A673 (cell line): Measurements from ENCODE around the gene VWA8. TPM values are rescaled to one million over a fixed set of nuclear protein-coding genes. Genes with fewer than 3 reads are reported as not detected.

Source experiments
- BruUV-seq: library from RNA; stranded (reverse); fragments of 400-500 nt; replicated peaks from 2 replicates; lab custom pipeline; 2021; lab: Mats Ljungman, UMichigan
- CTCF ChIA-PET: fragments of 300-600 bp; sonication (Branson Sonifier 250); formaldehyde crosslinking; loops from one replicate; lab custom pipeline; 2022; ENCODE audit warnings: antibody characterized with exemption; lab: Charles Lee
- POLR2A ChIA-PET: fragments of 300-600 bp; sonication (Branson Sonifier 250); formaldehyde crosslinking; loops from one replicate; lab custom pipeline; 2022; ENCODE audit warnings: antibody characterized with exemption; ENCODE audit not compliant: low non-redundant PET; lab: Charles Lee
- DNase-seq: peaks from one replicate; pipeline ENCODE4 v3.0.0-alpha.2; 2015; ENCODE audit warnings: low spot score
- H3K27ac ChIP-seq: fragments of 200-600 bp; sonication (generic); 2 replicates; pipeline ENCODE4 v1.5.1; 2016; ENCODE audit warnings: mixed run types, low read depth, mild to moderate bottlenecking, mixed read lengths, antibody characterized with exemption, low read length; ENCODE audit not compliant: poor library complexity, severe bottlenecking
- H3K27me3 ChIP-seq: fragments of 200-600 bp; sonication (generic); replicated peaks from 2 replicates; pipeline ENCODE4 v1.6.1; 2017; ENCODE audit warnings: mixed run types, low read depth, mild to moderate bottlenecking, mixed read lengths, antibody characterized with exemption, low read length; ENCODE audit not compliant: insufficient read depth, poor library complexity
- H3K36me3 ChIP-seq: fragments of 200-600 bp; sonication (generic); 2 replicates; pipeline ENCODE4 v1.6.1; 2016; ENCODE audit warnings: mixed run types, mild to moderate bottlenecking, mixed read lengths, antibody characterized with exemption, low read length; ENCODE audit not compliant: insufficient read depth, poor library complexity, severe bottlenecking
- H3K4me1 ChIP-seq: fragments of 200-600 bp; sonication (generic); 2 replicates; pipeline ENCODE4 v1.6.1; 2017; ENCODE audit warnings: mixed run types, mild to moderate bottlenecking, mixed read lengths, antibody characterized with exemption, low read length; ENCODE audit not compliant: insufficient read depth, poor library complexity, severe bottlenecking
- H3K4me3 ChIP-seq: fragments of 200-600 bp; sonication (generic); 2 replicates; pipeline ENCODE4 v1.5.1; 2016; ENCODE audit warnings: low read depth, mixed run types, mild to moderate bottlenecking, mixed read lengths, low read length; ENCODE audit not compliant: poor library complexity, severe bottlenecking
- H3K9me3 ChIP-seq: fragments of 200-600 bp; sonication (generic); 2 replicates; pipeline ENCODE4 v1.6.1; 2016; ENCODE audit warnings: mixed run types, low read depth, mild to moderate bottlenecking, mixed read lengths, antibody characterized with exemption, low read length; ENCODE audit not compliant: poor library complexity, severe bottlenecking
- CTCF ChIP-seq: fragments of 300-800, 200-600 bp; sonication (generic); conservative IDR thresholded peaks from 2 replicates; pipeline ENCODE4 v1.5.1; 2017; ENCODE audit warnings: low read depth, mild to moderate bottlenecking, antibody characterized with exemption, low read length, moderate library complexity, mixed read lengths
- EZH2 ChIP-seq: fragments of 200-600 bp; sonication (generic); IDR thresholded peaks from 2 replicates; pipeline ENCODE4 v1.6.1; 2017; ENCODE audit warnings: borderline replicate concordance, low read depth, mild to moderate bottlenecking, mixed read lengths, antibody characterized with exemption, low read length; ENCODE audit not compliant: poor library complexity, severe bottlenecking
- intact Hi-C: fragments of 100-400 bp; cut with micrococcal nuclease; formaldehyde crosslinking; loops from one replicate; pipeline ENCODE4 v1.10.0; 2022; ENCODE audit not compliant: unreplicated experiment
- total RNA-seq: library from RNA; stranded (reverse); gene quantifications from 2 replicates; pipeline ENCODE4 v1.2.3, GENCODE V29; 2021

The VWA8 gene
- total RNA-seq, 1 experiment from 2014 or later: 18.5 TPM

- H3K27ac ChIP-seq: no peak overlapping the region
- CTCF ChIA-PET: no interaction called here
- intact Hi-C loops: no loop called here
- no peaks in the 10 kb centered on the region for H3K9me3 ChIP-seq
- no TSS peak for BruUV-seq
- H3K4me3 ChIP-seq: no peak overlapping the region
- TF ChIP-seq CTCF: no peak
- H3K36me3 ChIP-seq: no peaks in the 10 kb centered on the region
- peaks cover 10% of the 10 kb centered on the region for H3K4me1 ChIP-seq
- DNase-seq: no peak
- POLR2A ChIA-PET: interaction anchor here (0.6 kb wide), 1 partner anchor 173 kb away, joined by 3 read pairs; no protein-coding TSS in a partner anchor
- no peaks in the 10 kb centered on the region for H3K27me3 ChIP-seq
These were observed 101.3 kb downstream of the VWA8 start for GRCh38 chr13:41859565-41859964.

DNA sequence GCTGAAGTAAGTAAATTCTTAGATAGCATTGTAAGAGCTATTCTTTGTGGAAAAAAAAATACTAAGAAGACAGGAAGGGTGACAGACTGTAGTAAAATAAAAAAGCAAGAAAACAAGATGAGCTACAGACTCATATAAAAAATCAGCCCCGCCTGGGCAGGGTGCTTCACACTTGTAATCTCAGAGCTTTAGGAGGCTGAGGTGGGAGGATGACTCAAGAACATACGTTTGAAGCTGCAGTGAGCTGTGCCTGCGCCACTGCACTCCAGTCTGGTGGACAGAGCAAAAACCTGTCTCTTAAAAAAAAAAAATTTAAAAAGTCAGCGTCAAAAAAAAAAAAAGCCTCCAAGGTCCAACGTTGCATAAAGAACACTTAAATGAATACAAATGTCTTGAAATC lies 102.1 kb downstream of the VWA8 start:
- peaks cover 10% of the 10 kb centered on the region for H3K4me1 ChIP-seq
- no peak for DNase-seq
- TF ChIP-seq CTCF (no peak), EZH2 (no peak)
- no peak overlapping the region for H3K27ac ChIP-seq
- H3K4me3 ChIP-seq: no peak overlapping the region
- no TSS peak for BruUV-seq
- ChIA-PET POLR2A (no interaction called here), CTCF (no interaction called here)
- H3K9me3 ChIP-seq: no peaks in the 10 kb centered on the region
- H3K36me3 ChIP-seq: no peaks in the 10 kb centered on the region
- no peaks in the 10 kb centered on the region for H3K27me3 ChIP-seq
- intact Hi-C loops: no loop called here

- Histone ChIP-seq H3K9me3 (no peaks in the 10 kb centered on the region), H3K4me1 (no peaks in the 10 kb centered on the region), H3K4me3 (no peak overlapping the region), H3K27me3 (no peaks in the 10 kb centered on the region), H3K36me3 (no peaks in the 10 kb centered on the region), H3K27ac (no peak overlapping the region)
- intact Hi-C loops: no loop called here
- TF ChIP-seq EZH2 (no peak), CTCF (no peak)
- no peak for DNase-seq
- no TSS peak for BruUV-seq
- CTCF ChIA-PET: no interaction called here
- POLR2A ChIA-PET: no interaction called here
These were observed 106.2 kb downstream of the VWA8 start for GRCh38 chr13:41854758-41855157.
